Measurements from ENCODE around the gene CTH.
"Not testable (repeated sequence)": the region's sequence is repeated elsewhere in the genome, so short reads cannot be mapped to it uniquely, and the experiment has no call there.

Gene CTH

DNA sequence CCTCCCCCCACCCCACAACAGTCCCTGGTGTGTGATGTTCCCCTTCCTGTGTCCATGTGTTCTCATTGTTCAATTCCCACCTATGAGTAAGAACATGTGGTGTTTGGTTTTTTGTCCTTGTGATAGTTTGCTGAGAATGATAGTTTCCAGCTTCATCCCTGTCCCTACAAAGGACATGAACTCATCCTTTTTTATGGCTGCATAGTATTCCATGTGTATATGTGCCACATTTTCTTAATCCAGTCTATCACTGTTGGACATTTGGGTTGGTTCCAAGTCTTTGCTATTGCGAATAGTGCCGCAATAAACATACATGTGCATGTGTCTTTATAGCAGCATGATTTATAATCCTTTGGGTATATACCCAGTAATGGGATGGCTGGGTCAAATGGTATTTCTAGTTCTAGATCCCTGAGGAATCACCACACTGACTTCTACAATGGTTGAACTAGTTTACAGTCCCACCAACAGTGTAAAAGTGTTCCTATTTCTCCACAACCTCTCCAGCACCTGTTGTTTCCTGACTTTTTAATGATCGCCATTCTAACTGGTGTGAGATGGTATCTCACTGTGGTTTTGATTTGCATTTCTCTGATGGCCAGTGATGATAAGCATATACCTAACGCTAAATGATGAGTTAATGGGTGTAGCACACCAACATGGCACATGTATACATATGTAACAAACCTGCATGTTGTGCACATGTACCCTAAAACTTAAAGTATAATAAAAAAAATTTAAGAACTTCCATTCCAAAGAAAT is 8.1 kb downstream of the CTH start:
- not testable (repeated sequence) for H3K27me3 ChIP-seq (ENCODE audit: insufficient read depth, low read length); H3K36me3 ChIP-seq (ENCODE audit: insufficient read depth, low read length); H3K9me3 ChIP-seq (ENCODE audit: low read length); H3K4me3 ChIP-seq (ENCODE audit: low read length); H3K4me1 ChIP-seq (ENCODE audit: insufficient read depth, low read length); H2AFZ ChIP-seq (ENCODE audit: low read depth, low read length)

DNA sequence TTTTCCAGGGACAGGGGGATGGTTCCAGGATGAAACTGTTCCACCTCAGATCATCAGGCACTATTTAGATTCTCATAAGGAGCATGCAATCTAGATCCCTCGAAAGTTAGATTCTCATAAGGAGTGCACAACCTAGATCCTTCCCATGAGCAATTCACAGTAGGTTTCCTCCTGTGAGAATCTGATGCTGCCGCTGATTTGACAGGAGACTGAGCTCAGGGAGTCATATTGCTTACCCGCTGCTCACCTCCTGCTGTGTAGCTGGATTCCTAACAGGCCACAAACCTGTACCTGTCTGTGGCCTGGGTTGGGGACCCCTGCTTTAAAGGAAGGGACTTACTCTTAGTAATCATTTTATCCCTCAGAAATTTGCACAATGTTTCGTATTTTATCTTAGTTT is 9.3 kb downstream of the CTH start:
- Histone ChIP-seq H3K9me3 (ENCODE audit: low read length) (no peaks in the 10 kb centered on the region), H3K36me3 (ENCODE audit: insufficient read depth, low read length) (peaks cover 2% of the 10 kb centered on the region), H2AFZ (ENCODE audit: low read depth, low read length) (no peak overlapping the region), H3K27me3 (ENCODE audit: insufficient read depth, low read length) (no peaks in the 10 kb centered on the region), H3K4me3 (ENCODE audit: low read length) (no peak overlapping the region), H3K4me1 (ENCODE audit: insufficient read depth, low read length) (no peaks in the 10 kb centered on the region)

DNA sequence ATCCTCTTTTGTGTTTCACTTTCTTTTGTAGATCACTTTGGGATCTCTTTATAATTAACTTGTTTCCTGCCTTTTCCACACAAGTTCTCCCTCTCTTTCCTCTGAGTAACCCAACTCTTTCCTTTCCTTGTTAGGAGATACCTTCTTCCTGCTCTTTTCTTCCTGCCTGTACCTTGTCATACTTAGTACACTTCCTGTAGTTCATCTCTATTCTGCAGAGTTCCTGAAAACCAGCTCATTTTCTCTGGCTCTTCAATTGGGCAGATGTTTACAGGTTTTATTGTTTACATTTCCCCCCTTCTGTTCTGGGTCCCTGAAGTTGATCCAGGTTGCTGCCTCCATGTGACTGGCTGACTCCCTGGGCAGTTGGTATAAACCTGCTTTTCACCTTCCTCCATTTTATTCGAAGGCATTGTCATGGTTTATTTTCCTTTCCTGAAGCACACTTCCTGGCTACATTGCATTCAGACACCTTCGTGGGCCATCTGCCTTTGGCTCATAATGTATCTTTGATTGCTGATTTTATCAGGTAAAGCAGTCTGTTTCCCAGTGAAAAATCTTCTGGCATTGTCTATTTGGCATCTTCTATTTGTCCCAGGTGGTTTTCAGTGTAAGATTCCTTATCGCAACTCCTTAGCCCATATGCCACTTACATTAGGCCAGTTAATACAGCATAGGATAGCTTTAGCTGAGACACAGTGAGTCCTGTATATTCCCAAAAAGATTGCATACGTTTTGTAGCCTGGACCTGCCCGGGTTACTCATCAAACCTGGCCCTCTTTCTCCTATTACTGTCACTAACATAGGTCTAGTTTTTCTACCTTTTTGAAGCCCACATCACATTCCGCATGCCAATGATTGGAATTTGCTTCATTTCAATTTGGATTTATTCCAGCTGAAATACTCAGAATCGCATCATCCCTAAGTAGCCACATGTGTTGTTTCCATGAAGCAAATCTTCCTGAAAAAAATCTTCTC is 15.4 kb downstream of the CTH start:
- H3K4me3 ChIP-seq (ENCODE audit: low read length) = no peak overlapping the region
- no peaks in the 10 kb centered on the region for H3K9me3 ChIP-seq (ENCODE audit: low read length)
- H3K36me3 ChIP-seq (ENCODE audit: insufficient read depth, low read length) = peaks cover 11% of the 10 kb centered on the region
- no peaks in the 10 kb centered on the region for H3K27me3 ChIP-seq (ENCODE audit: insufficient read depth, low read length)
- no peak overlapping the region for H2AFZ ChIP-seq (ENCODE audit: low read depth, low read length)
- H3K4me1 ChIP-seq (ENCODE audit: insufficient read depth, low read length) = no peaks in the 10 kb centered on the region

GRCh38 chr1:70427976-70428375 is 16.9 kb downstream of the CTH start:
- no peaks in the 10 kb centered on the region for H3K4me1 ChIP-seq (ENCODE audit: insufficient read depth, low read length)
- H3K9me3 ChIP-seq (ENCODE audit: low read length) = no peaks in the 10 kb centered on the region
- H3K36me3 ChIP-seq (ENCODE audit: insufficient read depth, low read length) = peaks cover 18% of the 10 kb centered on the region
- H2AFZ ChIP-seq (ENCODE audit: low read depth, low read length) = no peak overlapping the region
- no peaks in the 10 kb centered on the region for H3K27me3 ChIP-seq (ENCODE audit: insufficient read depth, low read length)
- H3K4me3 ChIP-seq (ENCODE audit: low read length) = no peak overlapping the region

DNA sequence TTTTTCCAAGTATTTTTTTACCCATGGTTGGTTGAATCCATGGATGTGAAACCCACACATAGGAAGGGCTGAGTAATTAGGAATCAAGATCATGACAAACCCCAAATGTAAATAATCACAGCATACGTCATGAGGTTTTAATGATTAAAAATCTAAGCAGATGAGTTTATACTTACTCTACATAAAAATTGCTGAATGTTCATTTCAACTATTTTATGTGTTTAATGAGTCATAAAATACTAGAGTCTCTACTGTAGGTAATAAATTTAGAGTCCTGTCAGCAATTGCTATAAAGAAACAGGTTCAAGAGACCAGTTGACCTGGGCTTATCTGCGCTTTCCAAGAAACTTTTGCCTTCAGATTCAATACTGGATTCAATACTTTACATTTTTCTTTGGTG is 18.2 kb downstream of the CTH start:
- Histone ChIP-seq H3K4me1 (ENCODE audit: insufficient read depth, low read length) (no peaks in the 10 kb centered on the region), H3K36me3 (ENCODE audit: insufficient read depth, low read length) (peaks cover 26% of the 10 kb centered on the region), H3K4me3 (ENCODE audit: low read length) (no peak overlapping the region), H3K9me3 (ENCODE audit: low read length) (no peaks in the 10 kb centered on the region), H3K27me3 (ENCODE audit: insufficient read depth, low read length) (no peaks in the 10 kb centered on the region), H2AFZ (ENCODE audit: low read depth, low read length) (no peak overlapping the region)

GRCh38 chr1:70429757-70430156 is 18.7 kb downstream of the CTH start:
- Histone ChIP-seq H3K4me3 (ENCODE audit: low read length) (no peak overlapping the region), H3K4me1 (ENCODE audit: insufficient read depth, low read length) (no peaks in the 10 kb centered on the region), H2AFZ (ENCODE audit: low read depth, low read length) (no peak overlapping the region), H3K27me3 (ENCODE audit: insufficient read depth, low read length) (no peaks in the 10 kb centered on the region), H3K36me3 (ENCODE audit: insufficient read depth, low read length) (peaks cover 27% of the 10 kb centered on the region), H3K9me3 (ENCODE audit: low read length) (no peaks in the 10 kb centered on the region)

DNA sequence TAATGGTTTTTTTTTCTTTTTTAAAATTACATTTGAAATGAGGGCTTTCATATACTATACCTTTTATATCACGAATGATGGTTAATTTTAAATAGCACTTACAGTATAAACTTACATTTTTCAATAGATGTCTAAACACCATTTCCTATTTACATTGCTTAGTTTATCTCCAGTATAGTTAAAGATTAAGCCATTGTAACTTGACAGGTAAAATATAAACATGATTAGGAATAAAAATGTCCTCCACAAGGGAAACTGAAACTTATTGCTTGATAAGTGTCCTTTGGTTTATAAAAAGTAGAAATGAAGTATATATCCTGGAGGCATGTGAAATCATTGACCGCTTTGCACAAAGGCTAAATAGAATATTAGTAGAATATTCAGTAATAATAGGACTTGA is 20.2 kb downstream of the CTH start:
- Histone ChIP-seq H3K9me3 (ENCODE audit: low read length) (no peaks in the 10 kb centered on the region), H3K4me3 (ENCODE audit: low read length) (no peak overlapping the region), H2AFZ (ENCODE audit: low read depth, low read length) (no peak overlapping the region), H3K4me1 (ENCODE audit: insufficient read depth, low read length) (no peaks in the 10 kb centered on the region), H3K36me3 (ENCODE audit: insufficient read depth, low read length) (peaks cover 33% of the 10 kb centered on the region), H3K27me3 (ENCODE audit: insufficient read depth, low read length) (no peaks in the 10 kb centered on the region)

DNA sequence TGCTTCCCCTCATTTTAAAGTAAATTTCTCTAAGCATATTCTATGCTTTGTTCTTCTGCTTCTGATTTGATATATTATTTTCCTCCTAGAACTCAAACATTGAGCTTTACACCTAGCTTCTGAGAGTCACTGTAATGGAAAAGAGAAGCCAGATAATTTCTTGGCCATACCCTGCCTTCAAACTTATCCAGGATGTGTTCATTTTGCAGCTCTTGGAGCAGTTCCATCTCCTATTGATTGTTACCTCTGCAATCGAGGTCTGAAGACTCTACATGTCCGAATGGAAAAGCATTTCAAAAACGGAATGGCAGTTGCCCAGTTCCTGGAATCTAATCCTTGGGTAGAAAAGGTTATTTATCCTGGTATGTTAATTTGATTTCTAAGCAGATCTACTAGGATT is 20.8 kb downstream of the CTH start:
- peaks cover 34% of the 10 kb centered on the region for H3K36me3 ChIP-seq (ENCODE audit: insufficient read depth, low read length)
- no peak overlapping the region for H3K4me3 ChIP-seq (ENCODE audit: low read length)
- H2AFZ ChIP-seq (ENCODE audit: low read depth, low read length) = no peak overlapping the region
- no peaks in the 10 kb centered on the region for H3K4me1 ChIP-seq (ENCODE audit: insufficient read depth, low read length)
- no peaks in the 10 kb centered on the region for H3K9me3 ChIP-seq (ENCODE audit: low read length)
- H3K27me3 ChIP-seq (ENCODE audit: insufficient read depth, low read length) = no peaks in the 10 kb centered on the region

DNA sequence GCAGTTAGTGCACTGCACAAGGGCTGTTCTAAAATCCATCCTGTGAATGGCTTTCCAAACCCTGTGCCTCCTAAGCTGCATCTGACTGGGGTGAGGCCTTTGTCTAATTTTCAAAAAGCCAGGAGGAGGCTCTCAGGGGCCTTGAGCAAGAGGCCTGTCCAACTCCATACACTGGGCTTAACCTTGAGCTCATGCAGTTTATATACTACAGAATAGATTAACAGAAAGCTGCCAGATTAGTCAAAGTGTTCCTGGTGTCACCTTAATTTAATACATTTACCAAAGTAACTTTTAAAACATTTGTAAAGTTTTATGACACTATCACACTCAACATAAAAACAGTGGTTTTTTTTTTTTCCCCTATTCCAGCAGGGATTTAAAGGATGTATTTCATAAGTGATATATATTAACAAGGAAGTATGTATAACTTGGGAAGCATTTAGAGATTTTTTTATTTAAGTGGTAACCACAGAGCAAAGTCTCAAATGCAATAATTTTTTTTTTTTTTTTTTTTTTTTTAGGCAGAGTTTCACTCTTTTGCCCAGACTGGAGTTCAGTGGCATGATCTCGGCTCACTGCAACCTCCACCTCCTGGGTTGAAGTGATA is 23.3 kb downstream of the CTH start:
- Histone ChIP-seq H3K9me3 (ENCODE audit: low read length) (no peaks in the 10 kb centered on the region), H3K36me3 (ENCODE audit: insufficient read depth, low read length) (peaks cover 45% of the 10 kb centered on the region), H3K27me3 (ENCODE audit: insufficient read depth, low read length) (no peaks in the 10 kb centered on the region), H2AFZ (ENCODE audit: low read depth, low read length) (no peak overlapping the region), H3K4me1 (ENCODE audit: insufficient read depth, low read length) (no peaks in the 10 kb centered on the region), H3K4me3 (ENCODE audit: low read length) (no peak overlapping the region)

DNA sequence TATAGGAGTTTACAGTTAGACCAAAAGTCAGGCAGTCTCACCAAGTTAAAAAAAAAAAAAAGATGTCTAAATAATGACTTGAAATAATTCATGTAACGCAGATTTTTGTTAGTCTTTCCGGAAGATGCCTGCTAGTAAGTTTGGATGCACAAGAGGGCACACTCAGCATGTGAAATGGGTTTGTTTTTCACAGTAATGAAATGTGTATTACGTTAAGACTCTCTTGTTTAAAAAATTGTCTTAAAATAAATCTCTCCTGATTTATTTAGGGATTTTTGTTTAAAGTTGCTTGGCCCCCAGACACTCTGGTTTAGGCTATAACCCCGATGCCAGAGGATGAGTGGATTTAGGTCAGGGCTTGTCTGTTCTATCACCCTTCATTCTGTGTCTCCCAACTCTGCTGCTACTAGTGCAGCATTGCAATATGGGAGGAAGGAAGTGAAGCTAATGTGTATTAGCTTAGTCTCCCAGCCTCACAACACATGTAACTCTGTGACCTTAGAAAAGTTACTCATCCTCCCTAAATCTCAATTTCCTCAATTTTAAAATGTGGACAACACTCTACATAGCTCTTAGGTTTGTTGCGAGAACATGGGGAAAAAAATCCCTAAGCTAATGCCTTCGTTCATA is 25.7 kb downstream of the CTH start:
- no peak overlapping the region for H3K4me3 ChIP-seq (ENCODE audit: low read length)
- no peaks in the 10 kb centered on the region for H3K4me1 ChIP-seq (ENCODE audit: insufficient read depth, low read length)
- no peaks in the 10 kb centered on the region for H3K27me3 ChIP-seq (ENCODE audit: insufficient read depth, low read length)
- no peak overlapping the region for H2AFZ ChIP-seq (ENCODE audit: low read depth, low read length)
- peaks cover 38% of the 10 kb centered on the region for H3K36me3 ChIP-seq (ENCODE audit: insufficient read depth, low read length)
- H3K9me3 ChIP-seq (ENCODE audit: low read length) = no peaks in the 10 kb centered on the region

- no peaks in the 10 kb centered on the region for H3K27me3 ChIP-seq (ENCODE audit: insufficient read depth, low read length)
- no peak overlapping the region for H2AFZ ChIP-seq (ENCODE audit: low read depth, low read length)
- peaks cover 29% of the 10 kb centered on the region for H3K36me3 ChIP-seq (ENCODE audit: insufficient read depth, low read length)
- H3K9me3 ChIP-seq (ENCODE audit: low read length) = no peaks in the 10 kb centered on the region
- H3K4me3 ChIP-seq (ENCODE audit: low read length) = no peak overlapping the region
- peaks cover 16% of the 10 kb centered on the region for H3K4me1 ChIP-seq (ENCODE audit: insufficient read depth, low read length)
Measured at GRCh38 chr1:70438529-70438928, 27.5 kb downstream of the CTH start.

GRCh38 chr1:70440642-70441391 is 29.7 kb downstream of the CTH start:
- Histone ChIP-seq H3K4me1 (ENCODE audit: insufficient read depth, low read length) (peaks cover 23% of the 10 kb centered on the region), H3K27me3 (ENCODE audit: insufficient read depth, low read length) (no peaks in the 10 kb centered on the region), H2AFZ (ENCODE audit: low read depth, low read length) (no peak overlapping the region), H3K36me3 (ENCODE audit: insufficient read depth, low read length) (peaks cover 12% of the 10 kb centered on the region), H3K4me3 (ENCODE audit: low read length) (no peak overlapping the region), H3K9me3 (ENCODE audit: low read length) (no peaks in the 10 kb centered on the region)

Data from neuron (in vitro differentiated cells).